ENCODE data around the gene CCDC197. TPM values are rescaled to one million over a fixed set of nuclear protein-coding genes. Genes with fewer than 3 reads are reported as not detected.

Gene CCDC197
- total and polyA plus RNA-seq, 3 experiments from 2014 or later = not detected

- no peak overlapping the region for H3K27ac ChIP-seq (ENCODE audit: low read depth, low read length)
- H3K4me1 Mint-ChIP-seq = peaks cover 13 to 26% (median 22%) of the 10 kb centered on the region in 3 donors
- no peaks in the 10 kb centered on the region for H3K9me3 Mint-ChIP-seq
- no peak for DNase-seq
- peaks cover 5% of the 10 kb centered on the region for H3K4me1 ChIP-seq (ENCODE audit: insufficient read depth, low read length)
- H3K4me3 ChIP-seq (ENCODE audit: low read length) = no peak overlapping the region
- no peak overlapping the region for H3K4me3 Mint-ChIP-seq
- no peaks in the 10 kb centered on the region for H3K36me3 ChIP-seq (ENCODE audit: insufficient read depth, low read length)
- POLR2A ChIA-PET = interaction anchor here (0.6 to 1.3 kb wide), 2 partner anchors 22 to 71 kb away, joined by 3 read pairs; no protein-coding TSS in a partner anchor
- H3K36me3 Mint-ChIP-seq = peaks cover 0 to 1% (median 0%) of the 10 kb centered on the region in 3 donors
- no peak overlapping the region for H3K27ac Mint-ChIP-seq
- no peaks in the 10 kb centered on the region for H3K27me3 ChIP-seq (ENCODE audit: insufficient read depth, low read length, poor library complexity, severe bottlenecking)
- peaks cover 1 to 3% of the 10 kb centered on the region in 2 donors for H3K27me3 Mint-ChIP-seq
- no peaks in the 10 kb centered on the region for H3K9me3 ChIP-seq (ENCODE audit: low read length)
- CTCF ChIA-PET = interaction anchor here (1.6 to 3.5 kb wide), 3 partner anchors 14 to 84 kb away, joined by 4 to 18 read pairs (median 16); no protein-coding TSS in a partner anchor
These were observed 25.7 kb downstream of the CCDC197 start for GRCh38 chr14:94022532-94023411.

DNA sequence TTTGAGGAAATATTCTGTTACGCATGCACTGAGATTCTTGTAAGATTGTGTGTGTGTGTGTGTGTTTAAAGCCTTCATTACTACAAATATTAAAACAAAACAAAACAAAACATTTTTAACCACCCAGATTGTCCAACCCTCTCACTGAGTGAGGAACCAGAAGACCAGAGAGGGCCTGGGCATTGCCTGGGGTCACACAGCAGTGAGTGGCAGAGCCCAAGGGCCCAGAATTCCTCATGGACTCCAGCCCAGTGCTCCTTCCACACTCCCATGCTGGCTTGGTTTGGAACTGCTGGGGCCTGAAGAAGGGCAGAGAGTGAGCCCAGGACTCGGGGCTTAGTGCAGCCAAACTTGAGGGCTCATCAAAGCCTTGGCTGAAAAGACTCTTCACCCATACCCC, 27.4 kb downstream of the CCDC197 start:
- H3K9me3 Mint-ChIP-seq = no peaks in the 10 kb centered on the region

GRCh38 chr14:94025720-94026119, 28.6 kb downstream of the CCDC197 start:
- H3K4me1 ChIP-seq (ENCODE audit: insufficient read depth, low read length) = peaks cover 5% of the 10 kb centered on the region
- no peaks in the 10 kb centered on the region for H3K36me3 ChIP-seq (ENCODE audit: insufficient read depth, low read length)
- no peaks in the 10 kb centered on the region for H3K9me3 Mint-ChIP-seq
- H3K4me3 Mint-ChIP-seq = peak overlapping the region; percentile 71 to 94 (median 82)
- H3K36me3 Mint-ChIP-seq = peaks cover 0 to 1% (median 0%) of the 10 kb centered on the region in 3 donors
- no peaks in the 10 kb centered on the region for H3K9me3 ChIP-seq (ENCODE audit: low read length)
- peaks cover 21 to 36% (median 34%) of the 10 kb centered on the region in 3 donors for H3K4me1 Mint-ChIP-seq
- no peaks in the 10 kb centered on the region for H3K27me3 ChIP-seq (ENCODE audit: insufficient read depth, low read length, poor library complexity, severe bottlenecking)
- peak overlapping the region; percentile 57 for H3K4me3 ChIP-seq (ENCODE audit: low read length)
- H3K27ac ChIP-seq (ENCODE audit: low read depth, low read length) = no peak overlapping the region
- DNase-seq = no peak
- H3K27me3 Mint-ChIP-seq = peaks cover 0 to 3% of the 10 kb centered on the region in 2 donors
- POLR2A ChIA-PET = interaction anchor here (0.6 to 1.2 kb wide), 4 partner anchors 11 to 86 kb away, joined by 3 to 5 read pairs (median 4); no protein-coding TSS in a partner anchor
- CTCF ChIA-PET = interaction anchor here (1.0 to 4.3 kb wide), 7 partner anchors 10 to 118 kb away, joined by 3 to 29 read pairs (median 3); no protein-coding TSS in a partner anchor
- peak overlapping the region in 3 of 8 donors; percentile 82 to 85 (median 83) for H3K27ac Mint-ChIP-seq

More for the DNA sequence above, 27.4 kb downstream of the CCDC197 start:
- Mint-ChIP-seq H3K4me1 (peaks cover 21 to 36% (median 34%) of the 10 kb centered on the region in 3 donors), H3K36me3 (peaks cover 0 to 1% (median 0%) of the 10 kb centered on the region in 3 donors), H3K4me3 (no peak overlapping the region), H3K27ac (no peak overlapping the region), H3K27me3 (peaks cover 1 to 3% of the 10 kb centered on the region in 2 donors)
- Histone ChIP-seq H3K4me3 (ENCODE audit: low read length) (no peak overlapping the region), H3K27ac (ENCODE audit: low read depth, low read length) (no peak overlapping the region), H3K36me3 (ENCODE audit: insufficient read depth, low read length) (no peaks in the 10 kb centered on the region), H3K27me3 (ENCODE audit: insufficient read depth, low read length, poor library complexity, severe bottlenecking) (no peaks in the 10 kb centered on the region), H3K9me3 (ENCODE audit: low read length) (no peaks in the 10 kb centered on the region), H3K4me1 (ENCODE audit: insufficient read depth, low read length) (peaks cover 5% of the 10 kb centered on the region)
- ChIA-PET CTCF (interaction anchor here (0.9 to 3.5 kb wide), 9 partner anchors 8 to 112 kb away, joined by 3 to 16 read pairs (median 4); no protein-coding TSS in a partner anchor), POLR2A (interaction anchor here (1.3 kb wide), 1 partner anchor 73 kb away, joined by 3 read pairs; no protein-coding TSS in a partner anchor)
- no peak for DNase-seq

DNA sequence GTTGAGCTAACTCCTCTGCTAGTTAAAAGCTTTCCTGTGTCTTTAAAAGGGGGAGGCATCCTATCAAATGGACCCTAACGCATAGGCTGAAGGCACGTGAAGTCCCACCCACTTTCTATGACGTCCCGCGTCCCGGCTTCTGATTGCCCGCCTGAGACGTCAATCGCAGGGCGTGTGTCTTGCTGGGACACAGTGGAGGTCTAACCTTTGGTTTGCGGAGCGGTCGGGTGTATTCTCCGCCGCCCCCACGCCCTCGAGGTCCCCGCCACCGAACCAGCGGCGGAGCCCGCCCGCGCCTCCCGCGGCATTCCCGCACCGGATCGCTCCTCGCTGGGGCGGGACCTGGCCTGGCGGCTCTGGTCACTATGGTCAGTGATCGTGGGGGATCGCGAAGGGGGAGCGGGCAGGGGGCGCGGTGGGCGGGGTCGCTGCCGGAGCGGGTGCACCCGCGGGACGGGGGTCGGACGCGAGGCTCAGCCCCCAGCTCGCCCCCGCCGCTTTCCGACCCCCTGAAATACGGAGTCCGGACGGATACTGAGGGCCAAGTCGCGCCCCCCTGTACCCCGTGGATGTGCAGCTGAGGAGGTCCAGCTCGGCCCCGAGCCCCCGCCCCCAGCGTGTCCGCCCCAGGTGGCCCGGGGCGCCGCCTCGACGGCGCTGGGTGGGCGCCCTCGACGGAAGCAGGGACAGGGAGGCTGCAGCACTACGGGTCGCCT, 29.2 kb downstream of the CCDC197 start, which contains the start of gene OTUB2:
OTUB2 (plus strand) TSS at position 168 of the 716 bp plus-strand sequence; CDS start at position 366, 198 bp downstream.
- Histone ChIP-seq H3K27me3 (ENCODE audit: insufficient read depth, low read length, poor library complexity, severe bottlenecking) (no peaks in the 10 kb centered on the region), H3K9me3 (ENCODE audit: low read length) (no peaks in the 10 kb centered on the region), H3K27ac (ENCODE audit: low read depth, low read length) (no peak within 1 kb of the TSS), H3K4me1 (ENCODE audit: insufficient read depth, low read length) (peaks cover 5% of the 10 kb centered on the region), H3K36me3 (ENCODE audit: insufficient read depth, low read length) (no peaks in the 10 kb centered on the region), H3K4me3 (ENCODE audit: low read length) (peak within 1 kb of the TSS; percentile 57)
- no peaks in the 10 kb centered on the region for H3K9me3 Mint-ChIP-seq
- H3K4me3 Mint-ChIP-seq = peak within 1 kb of the TSS; percentile 71 to 94 (median 82)
- H3K4me1 Mint-ChIP-seq = peaks cover 21 to 36% (median 34%) of the 10 kb centered on the region in 3 donors
- ChIA-PET CTCF (interaction anchor here (1.0 to 4.3 kb wide), 8 partner anchors 10 to 117 kb away, joined by 3 to 29 read pairs (median 4); no protein-coding TSS in a partner anchor), POLR2A (interaction anchor here (0.6 to 1.2 kb wide), 4 partner anchors 10 to 87 kb away, joined by 3 to 5 read pairs (median 4); no protein-coding TSS in a partner anchor)
- peaks cover 0 to 3% of the 10 kb centered on the region in 2 donors for H3K27me3 Mint-ChIP-seq
- DNase-seq = peak; percentile 90 to 96 (median 94)
- peaks cover 0 to 1% (median 0%) of the 10 kb centered on the region in 3 donors for H3K36me3 Mint-ChIP-seq
- H3K27ac Mint-ChIP-seq = peak within 1 kb of the TSS in 4 of 8 donors; percentile 19 to 85 (median 82)

GRCh38 chr14:94026889-94027469, 29.9 kb downstream of the CCDC197 start:
- peak overlapping the region in 1 of 8 donors; percentile 19 for H3K27ac Mint-ChIP-seq
- no peaks in the 10 kb centered on the region for H3K36me3 ChIP-seq (ENCODE audit: insufficient read depth, low read length)
- peak overlapping the region; percentile 57 for H3K4me3 ChIP-seq (ENCODE audit: low read length)
- no peak for DNase-seq
- H3K4me1 Mint-ChIP-seq = peaks cover 21 to 30% (median 29%) of the 10 kb centered on the region in 3 donors
- POLR2A ChIA-PET = no interaction called here
- peaks cover 5% of the 10 kb centered on the region for H3K4me1 ChIP-seq (ENCODE audit: insufficient read depth, low read length)
- peaks cover 0 to 3% of the 10 kb centered on the region in 2 donors for H3K27me3 Mint-ChIP-seq
- H3K4me3 Mint-ChIP-seq = peak overlapping the region in 6 of 7 donors; percentile 15 to 88 (median 61)
- peaks cover 0 to 1% (median 0%) of the 10 kb centered on the region in 3 donors for H3K36me3 Mint-ChIP-seq
- no peak overlapping the region for H3K27ac ChIP-seq (ENCODE audit: low read depth, low read length)
- no peaks in the 10 kb centered on the region for H3K27me3 ChIP-seq (ENCODE audit: insufficient read depth, low read length, poor library complexity, severe bottlenecking)
- no peaks in the 10 kb centered on the region for H3K9me3 ChIP-seq (ENCODE audit: low read length)
- H3K9me3 Mint-ChIP-seq = no peaks in the 10 kb centered on the region
- CTCF ChIA-PET = interaction anchor here (1.1 to 4.3 kb wide), 6 partner anchors 10 to 109 kb away, joined by 3 to 29 read pairs (median 6); no protein-coding TSS in a partner anchor

DNA sequence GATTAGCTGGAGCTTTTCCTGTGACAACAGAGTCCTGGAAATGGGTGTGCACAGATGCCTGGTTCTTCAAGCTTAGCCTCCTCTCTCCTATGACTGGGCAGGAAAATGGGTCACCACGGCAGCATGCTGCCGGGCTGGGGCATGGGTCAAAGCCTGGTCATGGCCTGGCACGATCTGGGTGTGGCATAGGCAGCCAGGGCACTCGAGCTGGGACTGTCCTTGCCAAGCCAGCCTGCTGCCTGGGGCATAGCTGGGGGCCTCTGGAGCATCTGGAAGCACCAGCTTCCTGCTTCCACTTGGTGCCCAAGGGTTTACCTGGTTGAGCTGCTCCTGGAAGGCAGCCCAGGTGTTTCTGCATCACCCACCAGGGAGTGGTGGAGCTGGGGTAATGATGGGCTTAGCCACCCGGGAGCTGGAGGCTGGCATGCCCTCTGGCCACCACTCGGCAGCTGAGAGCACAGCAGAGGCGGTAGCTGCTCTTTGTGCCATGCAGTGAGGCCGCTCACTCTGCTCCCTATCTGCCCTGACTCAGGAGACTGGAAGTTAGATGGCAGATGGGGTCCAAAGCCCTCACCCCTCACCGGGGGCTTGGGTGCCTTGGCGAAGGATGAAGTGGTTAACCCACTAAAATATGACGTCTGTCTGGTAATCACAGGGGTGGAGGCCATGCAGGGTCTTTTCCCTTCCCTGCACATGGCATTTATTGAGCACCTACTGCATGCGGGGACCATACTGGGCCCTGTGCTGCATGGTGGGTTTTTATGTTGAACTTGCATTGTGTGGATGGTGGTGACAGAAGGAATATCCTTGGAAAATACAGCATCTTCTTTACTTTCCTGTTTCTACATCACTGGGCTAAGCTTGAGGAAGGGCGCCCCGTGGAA, 30.7 kb downstream of the CCDC197 start:
- ChIA-PET CTCF (interaction anchor here (1.1 to 4.3 kb wide), 6 partner anchors 9 to 108 kb away, joined by 3 to 29 read pairs (median 6); no protein-coding TSS in a partner anchor), POLR2A (interaction anchor here (0.6 kb wide), 1 partner anchor 147 kb away, joined by 3 read pairs; no protein-coding TSS in a partner anchor)
- H3K9me3 Mint-ChIP-seq = no peaks in the 10 kb centered on the region
- Histone ChIP-seq H3K27me3 (ENCODE audit: insufficient read depth, low read length, poor library complexity, severe bottlenecking) (no peaks in the 10 kb centered on the region), H3K9me3 (ENCODE audit: low read length) (no peaks in the 10 kb centered on the region), H3K36me3 (ENCODE audit: insufficient read depth, low read length) (no peaks in the 10 kb centered on the region), H3K27ac (ENCODE audit: low read depth, low read length) (no peak overlapping the region), H3K4me1 (ENCODE audit: insufficient read depth, low read length) (peaks cover 5% of the 10 kb centered on the region), H3K4me3 (ENCODE audit: low read length) (no peak overlapping the region)
- H3K36me3 Mint-ChIP-seq = peaks cover 0 to 1% (median 0%) of the 10 kb centered on the region in 3 donors
- H3K27ac Mint-ChIP-seq = peak overlapping the region in 2 of 8 donors; percentile 19 to 39
- DNase-seq = no peak
- peak overlapping the region; percentile 29 to 88 (median 64) for H3K4me3 Mint-ChIP-seq
- peaks cover 17 to 24% (median 21%) of the 10 kb centered on the region in 3 donors for H3K4me1 Mint-ChIP-seq
- H3K27me3 Mint-ChIP-seq = peaks cover 0 to 3% of the 10 kb centered on the region in 2 donors

Measured in CD8-positive, alpha-beta memory T cell (primary cell).